ENCODE measurements around the gene FAM184A. TPM values are rescaled to one million over a fixed set of nuclear protein-coding genes. Genes with fewer than 3 reads are reported as not detected.

FAM184A gene
- total RNA-seq, 1 donor from 2014 or later: 2.3 TPM

DNA sequence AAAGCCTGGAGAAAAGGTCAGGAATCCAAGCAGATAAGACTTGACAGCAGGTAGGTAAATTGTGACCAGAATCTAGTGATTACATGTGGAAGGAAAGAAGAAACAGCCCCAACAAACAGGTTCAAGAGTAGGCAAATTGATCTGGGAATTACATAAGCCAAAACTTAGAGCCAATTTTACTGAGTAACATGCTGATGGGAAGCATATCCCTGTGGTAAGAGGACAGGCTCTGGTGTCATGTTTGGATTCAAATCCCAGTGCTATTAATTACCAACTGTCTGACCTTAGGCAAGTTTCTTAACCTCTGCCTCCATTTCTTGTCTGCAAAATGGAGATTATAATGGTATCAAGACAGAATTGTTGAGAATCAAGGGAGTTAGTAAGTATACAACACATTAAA lies 163.9 kb downstream of the FAM184A start:
- no peak for DNase-seq (ENCODE audit: low spot score)

DNA sequence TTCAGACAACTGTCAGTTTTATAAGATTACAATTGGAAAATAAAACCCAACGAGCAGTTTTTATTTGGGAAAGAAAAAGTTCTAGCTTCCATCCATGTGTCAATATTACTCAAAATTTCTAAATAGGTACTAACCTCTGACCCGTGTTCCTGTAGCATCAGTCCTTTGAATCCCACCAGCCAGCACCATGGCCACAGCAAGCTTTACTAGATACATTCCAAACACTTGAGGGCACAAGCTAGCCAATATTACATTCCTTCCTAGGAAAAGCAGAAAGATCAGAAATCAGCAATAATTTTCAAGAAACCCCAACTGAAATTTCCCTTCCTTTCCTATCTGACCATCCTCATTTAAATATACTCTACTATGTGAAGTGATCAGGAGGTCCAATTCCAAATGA lies 165.3 kb downstream of the FAM184A start:
- no peak for DNase-seq (ENCODE audit: low spot score)

DNA sequence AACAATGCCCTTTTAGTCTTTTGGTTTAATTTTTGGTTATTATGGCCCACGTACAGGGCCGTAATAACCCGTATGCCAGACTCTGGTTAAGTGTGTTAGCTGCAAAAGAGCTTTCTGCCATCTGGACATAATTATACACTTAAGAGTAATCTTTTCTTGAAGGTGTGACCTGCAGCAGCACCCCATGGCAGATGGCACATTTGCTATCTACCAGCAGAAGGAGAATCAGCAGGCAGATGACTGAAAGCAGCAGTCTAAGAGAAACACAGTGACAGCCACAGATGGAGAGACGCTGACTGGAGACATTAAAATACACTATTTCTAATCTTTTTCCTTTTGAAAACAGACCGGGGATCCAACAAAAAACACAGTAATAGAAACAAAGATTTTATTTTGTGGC lies 165.8 kb downstream of the FAM184A start:
- no peak for DNase-seq (ENCODE audit: low spot score)

Other genes starting within 250 kb of the FAM184A start
- gene ASF1A, start 184.5 kb downstream of the FAM184A start, total RNA-seq: 24.5 TPM
- 36.0 TPM for gene MCM9, start 143.5 kb downstream of the FAM184A start, total RNA-seq